GM21528 (cell line): Measurements from ENCODE around the gene SLC41A3.

ENCODE experiments used
- ATAC-seq: cut with Tn5 transposase; IDR thresholded peaks from one replicate; pipeline ENCODE4 v1.9.1; 2021; ENCODE audit warnings: mild to moderate bottlenecking, moderate library complexity; ENCODE audit not compliant: unreplicated experiment, low FRiP score

The SLC41A3 gene

DNA sequence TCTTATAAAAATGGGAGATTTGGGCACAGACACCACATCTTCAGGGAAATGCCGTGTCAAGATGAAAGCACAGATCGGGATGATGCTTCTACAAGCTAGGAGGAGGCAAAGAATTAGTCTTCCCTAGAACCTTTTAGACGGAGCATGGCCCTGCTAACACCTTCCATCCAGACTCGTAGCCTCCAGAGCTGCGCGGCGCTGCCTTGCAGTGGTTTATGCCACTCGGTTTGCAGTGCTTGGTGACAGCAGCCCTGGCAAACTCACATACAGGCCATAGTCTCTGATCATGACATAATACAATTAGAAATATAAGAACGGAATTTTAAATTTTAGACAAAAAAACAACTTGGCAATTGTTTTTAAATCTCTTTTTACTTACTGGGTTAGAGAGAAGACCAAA is 37.1 kb upstream of the SLC41A3 start:
- ATAC-seq = no peak

DNA sequence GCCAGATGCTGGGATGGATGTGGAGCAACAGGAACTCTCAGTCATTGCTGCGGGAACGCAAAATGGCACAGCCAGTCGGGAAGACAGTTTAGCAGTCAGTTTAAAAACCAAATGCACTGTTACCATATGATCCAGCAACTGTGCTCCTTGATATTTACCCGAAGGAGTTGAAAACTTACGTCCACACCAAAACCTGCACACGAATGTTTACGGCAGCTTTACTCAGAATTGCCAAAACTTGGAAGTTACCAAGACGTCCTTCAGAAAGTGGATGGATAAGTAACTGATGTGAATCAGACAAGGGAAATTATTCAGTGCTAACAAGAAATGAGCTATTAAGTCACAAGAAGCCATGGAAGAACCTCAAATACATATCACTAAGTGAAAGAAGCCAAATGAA is 36.1 kb upstream of the SLC41A3 start:
- ATAC-seq = no peak

DNA sequence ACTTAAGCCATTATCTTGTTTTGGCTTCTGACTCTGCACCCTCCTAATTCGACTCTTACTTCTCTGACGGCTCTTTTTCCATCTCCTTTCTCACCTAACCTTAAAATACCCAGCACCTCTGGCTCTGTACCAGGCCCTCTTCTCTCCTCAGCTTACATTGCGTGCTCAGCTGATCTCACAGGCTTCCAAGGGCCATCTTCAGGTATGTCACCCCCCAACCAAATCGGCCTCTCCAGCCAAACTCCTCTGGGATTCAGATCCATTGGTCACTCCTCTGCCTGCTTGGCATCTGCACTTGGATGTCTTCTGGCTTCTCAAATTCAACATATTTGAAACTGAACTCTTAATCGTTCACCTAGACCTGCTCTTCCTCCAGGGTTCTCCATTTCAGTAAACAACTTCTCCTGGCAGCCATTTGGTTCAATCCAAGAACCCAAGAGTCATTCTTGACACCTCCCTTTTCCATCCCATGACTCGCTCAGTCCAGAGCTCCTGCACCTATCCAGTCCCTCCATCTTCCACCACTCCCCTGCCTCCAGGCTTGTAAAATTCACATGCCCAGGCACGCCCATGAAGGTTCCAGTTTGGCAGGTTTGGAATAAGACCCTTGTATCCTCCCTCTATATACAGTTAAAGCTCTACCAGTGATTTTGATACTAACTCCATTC is 35.2 kb upstream of the SLC41A3 start:
- ATAC-seq = no peak

DNA sequence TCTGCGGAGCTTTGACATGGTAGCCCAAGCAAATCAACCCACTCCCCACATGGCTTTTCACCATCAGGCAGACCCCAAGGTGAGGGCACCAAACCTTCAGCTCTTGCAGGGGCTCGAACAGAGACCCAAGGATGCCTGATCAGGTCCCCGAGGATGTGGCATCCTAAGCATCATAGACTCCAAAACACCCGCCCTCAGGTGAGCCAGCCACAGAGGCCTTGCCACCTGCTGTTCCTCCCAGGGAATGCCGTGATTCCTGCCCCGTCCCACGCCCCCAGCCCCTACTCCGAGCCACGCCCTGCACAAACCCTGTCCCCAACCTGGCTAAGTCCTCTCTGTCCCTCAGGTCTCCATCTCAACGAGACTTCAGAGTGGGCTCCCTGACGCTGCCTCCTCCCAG is 34.7 kb upstream of the SLC41A3 start:
- ATAC-seq = no peak

GRCh38 chr3:126117786-126118185 is 33.9 kb upstream of the SLC41A3 start:
- ATAC-seq = no peak

- no peak for ATAC-seq
Measured at GRCh38 chr3:126117212-126117611, 33.3 kb upstream of the SLC41A3 start.

- no peak for ATAC-seq
Measured at GRCh38 chr3:126116526-126116925, 32.6 kb upstream of the SLC41A3 start.

GRCh38 chr3:126114443-126115386 is 30.8 kb upstream of the SLC41A3 start:
- ATAC-seq = no peak

GRCh38 chr3:126113733-126114442 is 30.0 kb upstream of the SLC41A3 start:
- ATAC-seq = no peak

DNA sequence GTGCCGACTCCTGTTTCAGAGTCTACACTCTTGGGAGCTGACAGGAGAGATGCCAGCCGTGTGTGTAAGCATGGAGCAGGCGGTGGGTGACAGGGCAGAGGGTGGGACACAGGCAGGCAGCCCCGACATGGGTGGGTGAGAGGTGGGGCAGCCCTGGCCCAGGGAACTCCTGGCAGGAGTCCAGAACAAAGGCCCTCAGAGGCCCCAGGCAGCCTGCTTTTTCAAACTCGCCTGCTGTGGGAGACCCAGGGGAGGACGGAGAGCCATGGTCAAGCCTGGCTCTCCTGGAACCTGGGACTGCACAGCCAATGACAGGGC is 29.3 kb upstream of the SLC41A3 start:
- ATAC-seq = no peak

- no peak for ATAC-seq
Measured at GRCh38 chr3:126112531-126113237, 28.8 kb upstream of the SLC41A3 start.

GRCh38 chr3:126111566-126112475 is 27.9 kb upstream of the SLC41A3 start:
- ATAC-seq = no peak

- no peak for ATAC-seq
Measured at GRCh38 chr3:126111126-126111551, 27.2 kb upstream of the SLC41A3 start.

GRCh38 chr3:126110431-126111125 is 26.7 kb upstream of the SLC41A3 start:
- ATAC-seq = no peak

- ATAC-seq = no peak
Measured at GRCh38 chr3:126109880-126110235, 25.9 kb upstream of the SLC41A3 start.

- no peak for ATAC-seq
Measured at GRCh38 chr3:126109146-126109879, 25.4 kb upstream of the SLC41A3 start.

- ATAC-seq = no peak
Measured at GRCh38 chr3:126108676-126109050, 24.7 kb upstream of the SLC41A3 start.

- no peak for ATAC-seq
Measured at GRCh38 chr3:126107957-126108675, 24.2 kb upstream of the SLC41A3 start.
